NCI-H2171 (cell line): Measurements from ENCODE around the gene PPP2R1B.
"Not testable (repeated sequence)": the region's sequence is repeated elsewhere in the genome, so short reads cannot be mapped to it uniquely, and the experiment has no call there.

Source experiments
- DNase-seq: peaks from one replicate; lab custom pipeline; 2025; lab: John Stamatoyannopoulos, UW

The PPP2R1B gene

DNA sequence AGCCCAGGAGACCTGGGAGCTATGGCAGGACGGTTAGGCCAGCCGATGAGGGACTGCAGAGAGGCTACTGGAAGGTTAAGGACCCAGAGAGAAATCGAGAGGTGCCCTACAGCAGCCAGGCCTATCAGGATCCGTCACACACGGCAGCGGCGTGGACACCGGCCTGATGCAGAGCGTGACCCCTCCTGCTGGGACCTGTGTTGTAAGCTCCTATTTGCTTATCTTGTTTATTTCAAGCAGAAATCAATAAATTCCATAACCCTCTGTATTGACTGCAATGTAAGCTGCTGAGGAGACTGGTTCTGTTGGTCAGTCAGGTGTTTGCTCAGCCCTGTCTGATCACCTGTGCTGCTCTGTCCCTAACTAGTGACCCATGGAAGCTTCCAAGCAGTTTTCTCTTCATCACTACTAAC, 39.9 kb downstream of the PPP2R1B start:
- no peak for DNase-seq

DNA sequence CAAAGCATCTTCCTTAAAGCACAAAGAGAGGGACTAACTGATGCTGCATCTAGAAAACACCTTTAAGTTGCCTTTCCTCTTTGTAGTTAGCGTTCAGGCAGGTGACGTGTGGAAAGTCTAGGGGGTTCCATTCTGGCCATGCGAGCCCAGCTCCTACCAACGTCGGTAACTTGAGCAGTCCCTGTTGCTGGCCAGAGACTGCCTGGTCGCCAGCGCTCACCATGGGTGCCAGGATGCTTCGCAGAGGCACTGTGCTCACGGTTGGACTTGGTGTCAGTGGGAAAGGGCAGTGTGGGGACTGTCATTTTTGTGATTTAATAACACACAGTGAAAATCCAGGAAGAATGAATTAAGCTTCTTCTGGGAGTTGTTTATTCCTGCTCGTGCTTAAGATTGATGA, 40.6 kb downstream of the PPP2R1B start:
- no peak for DNase-seq

DNA sequence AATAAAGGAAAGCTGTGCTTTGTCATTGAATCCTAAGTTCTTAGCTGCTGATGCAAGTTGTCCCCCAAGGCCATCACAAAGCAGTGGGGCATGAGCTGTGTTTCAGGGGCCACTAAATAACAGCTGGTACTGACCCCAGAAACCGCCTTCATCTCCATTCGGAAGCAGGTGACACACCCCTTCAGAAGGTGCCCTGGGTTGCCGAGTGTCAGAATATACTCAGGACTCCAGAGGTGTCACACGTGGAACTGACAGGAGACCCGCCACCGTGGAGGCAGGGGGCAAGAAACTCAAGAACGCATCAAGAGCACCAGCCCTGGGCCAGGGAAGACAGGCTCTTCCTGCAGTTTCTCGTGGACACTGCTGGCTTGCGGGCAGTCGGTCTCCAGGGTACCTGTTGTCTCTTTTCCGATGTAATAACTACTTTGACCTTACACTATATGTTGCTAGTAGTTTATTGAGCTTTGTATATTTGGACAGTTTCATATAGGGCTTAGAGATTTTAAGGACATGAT, 41.5 kb downstream of the PPP2R1B start:
- no peak for DNase-seq

DNA sequence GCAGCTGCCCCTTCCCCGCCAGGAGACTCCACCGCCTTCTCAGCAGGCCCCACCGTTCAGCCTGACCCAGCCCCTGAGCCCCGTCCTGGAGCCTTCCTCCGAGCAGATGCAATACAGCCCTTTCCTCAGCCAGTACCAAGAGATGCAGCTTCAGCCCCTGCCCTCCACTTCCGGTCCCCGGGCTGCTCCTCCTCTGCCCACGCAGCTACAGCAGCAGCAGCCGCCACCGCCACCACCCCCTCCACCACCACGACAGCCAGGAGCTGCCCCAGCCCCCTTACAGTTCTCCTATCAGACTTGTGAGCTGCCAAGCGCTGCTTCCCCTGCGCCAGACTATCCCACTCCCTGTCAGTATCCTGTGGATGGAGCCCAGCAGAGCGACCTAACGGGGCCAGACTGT, 42.6 kb downstream of the PPP2R1B start:
- DNase-seq, result no peak

DNA sequence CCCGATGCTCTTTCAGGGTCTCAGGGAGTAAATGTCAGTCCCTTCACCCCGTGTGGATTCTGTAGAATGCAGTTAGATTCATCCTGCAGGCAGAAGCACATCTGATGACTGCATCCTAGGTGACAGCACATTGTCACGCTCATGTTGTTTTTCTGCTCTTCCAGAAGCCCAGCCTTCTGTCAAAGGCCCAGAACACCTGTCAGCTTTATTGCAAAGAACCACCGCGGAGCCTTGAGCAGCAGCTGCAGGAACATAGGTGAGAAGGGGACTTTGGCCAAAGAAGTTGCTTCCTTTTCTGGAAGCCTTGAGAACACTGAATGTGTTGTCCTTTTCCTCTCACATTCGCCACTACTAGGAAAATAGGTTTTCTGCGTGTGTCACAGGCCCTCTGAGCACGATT, 43.7 kb downstream of the PPP2R1B start:
- DNase-seq, result peak; percentile 77

DNA sequence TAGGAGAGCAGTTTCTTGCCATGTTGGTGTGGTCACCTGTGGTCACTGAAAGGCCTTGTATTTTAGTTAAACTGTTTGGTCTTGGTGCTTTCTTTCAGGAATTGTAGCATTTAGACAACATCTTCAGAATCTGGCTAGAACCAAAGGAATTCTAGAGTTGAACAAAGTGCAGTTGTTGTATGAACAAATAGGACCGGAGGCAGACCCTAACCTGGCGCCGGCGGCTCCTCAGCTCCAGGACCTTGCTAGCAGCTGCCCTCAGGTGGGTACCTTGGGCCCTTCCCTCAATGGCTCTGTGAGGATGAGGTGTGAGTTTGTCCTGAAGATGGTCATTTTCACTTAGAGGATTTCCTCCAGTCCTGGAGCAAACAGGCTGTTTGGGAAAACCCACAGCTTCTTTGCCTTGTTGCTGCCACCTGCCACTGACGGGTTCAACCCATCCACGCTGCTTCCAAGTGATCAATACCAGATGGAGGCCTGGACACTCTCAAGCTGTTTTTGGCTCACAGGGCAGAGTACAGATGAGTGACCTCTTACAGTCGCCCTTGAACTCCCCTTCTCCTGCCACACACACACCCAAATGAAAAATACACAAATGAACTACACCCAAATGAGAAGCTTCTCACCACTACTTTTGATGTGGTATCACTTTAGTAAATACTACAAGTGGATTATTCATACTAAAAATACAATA, 45.2 kb downstream of the PPP2R1B start:
- no peak for DNase-seq

DNA sequence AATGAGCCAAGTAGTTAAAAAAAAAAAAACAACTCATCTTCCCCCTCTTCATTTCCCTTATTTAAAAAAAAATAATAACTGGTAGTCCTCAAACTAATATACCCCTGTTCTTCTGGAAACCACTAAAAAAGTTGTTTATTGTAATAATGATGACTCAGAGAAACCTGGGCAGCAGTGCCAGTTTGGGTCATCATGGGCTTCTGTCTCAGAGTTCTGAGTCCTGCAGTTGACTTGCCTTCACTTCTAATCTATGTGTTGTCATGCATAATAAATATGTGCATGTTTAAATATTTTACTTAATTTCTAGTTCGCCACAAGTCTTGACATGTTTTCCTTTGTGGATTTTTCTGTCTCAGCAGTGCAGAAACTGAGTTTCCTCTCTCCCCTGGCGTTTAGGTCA, 46.8 kb downstream of the PPP2R1B start:
- DNase-seq, result no peak

DNA sequence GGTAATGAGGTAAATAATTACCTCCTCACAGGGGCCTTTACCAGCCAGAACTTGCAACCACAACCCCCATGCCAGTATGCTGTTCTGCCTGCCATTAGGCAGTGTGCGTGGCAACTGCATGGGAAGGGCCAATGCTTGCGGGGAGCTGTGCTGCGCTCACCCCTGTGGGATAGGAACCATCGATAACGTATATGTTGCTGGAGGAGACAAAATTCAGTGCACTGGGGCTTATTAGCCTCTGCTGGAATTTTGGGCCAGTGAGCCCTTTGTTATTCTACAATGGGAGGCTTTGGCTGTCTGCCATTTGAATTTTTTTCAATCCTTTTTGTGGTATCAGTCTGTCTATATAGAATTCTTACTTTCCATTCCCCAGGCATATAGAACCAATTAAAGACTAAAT, 47.3 kb downstream of the PPP2R1B start:
- DNase-seq, result no peak

DNA sequence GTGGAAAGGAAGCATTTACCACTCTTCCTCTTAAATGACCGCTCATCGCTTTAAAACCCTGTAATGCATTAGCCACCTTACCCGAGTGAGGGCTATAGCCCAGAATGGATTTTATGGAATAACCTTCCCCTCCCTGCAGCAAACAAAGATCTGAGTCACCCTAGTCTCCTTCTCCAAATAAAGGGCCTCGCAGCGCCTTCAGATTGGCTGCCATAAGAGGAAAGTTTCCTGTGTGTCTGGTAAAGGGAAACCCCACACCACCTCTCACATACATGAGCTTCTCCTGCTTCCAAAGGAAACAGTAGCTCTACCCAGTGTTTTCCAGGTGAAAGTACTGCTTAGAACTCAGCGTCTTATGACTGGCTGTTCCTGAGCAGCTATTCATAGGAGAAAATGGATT, 47.8 kb downstream of the PPP2R1B start:
- no peak for DNase-seq

DNA sequence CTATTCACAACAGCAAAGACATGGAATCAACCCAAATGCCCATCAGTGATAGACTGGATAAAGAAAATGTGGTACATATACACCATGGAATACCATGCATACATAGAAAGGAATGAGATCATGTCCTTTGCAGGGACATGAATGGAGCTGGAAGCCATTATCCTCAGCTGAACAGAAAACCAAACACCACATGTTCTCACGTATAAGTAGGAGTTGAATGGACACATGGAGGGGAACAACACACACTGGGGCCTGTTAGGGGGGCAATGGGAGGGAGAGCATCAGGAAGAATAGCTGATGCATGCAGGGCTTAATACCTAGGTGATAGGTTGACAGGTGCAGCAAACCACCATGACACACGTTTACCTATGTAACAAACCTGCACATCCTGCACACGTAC, 48.5 kb downstream of the PPP2R1B start:
- DNase-seq, result not testable (repeated sequence)

DNA sequence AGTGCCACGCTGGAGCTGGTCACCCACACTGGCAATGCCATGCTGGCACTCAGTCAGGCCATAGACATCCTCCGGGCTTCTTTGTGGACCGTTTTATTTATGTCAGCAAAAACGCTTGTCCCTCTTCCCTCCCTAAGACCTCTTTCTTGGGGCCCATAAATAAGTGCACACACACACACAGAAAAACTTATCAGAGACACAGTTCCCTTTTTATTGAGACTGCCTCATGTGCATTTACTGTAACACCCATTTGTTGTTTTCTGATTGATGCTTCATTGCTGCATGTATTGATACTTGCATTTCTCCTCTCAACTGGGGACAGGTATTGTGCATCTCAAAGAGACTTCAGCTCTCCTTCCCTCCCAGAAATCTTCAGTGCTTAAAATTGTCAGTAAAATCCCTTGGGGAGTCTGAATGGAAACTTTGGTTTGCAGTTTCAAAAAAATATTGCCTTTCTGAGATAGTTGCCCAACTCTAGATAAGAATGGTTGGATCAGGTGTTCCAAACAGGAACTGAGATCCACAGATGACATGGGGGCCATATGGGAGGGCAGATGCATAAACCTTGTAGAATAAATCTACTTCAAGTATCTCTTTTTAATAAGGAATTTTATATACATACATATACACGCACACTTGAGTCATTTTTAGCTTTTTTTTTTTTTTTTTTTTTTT, 50.9 kb downstream of the PPP2R1B start:
- no peak for DNase-seq

DNA sequence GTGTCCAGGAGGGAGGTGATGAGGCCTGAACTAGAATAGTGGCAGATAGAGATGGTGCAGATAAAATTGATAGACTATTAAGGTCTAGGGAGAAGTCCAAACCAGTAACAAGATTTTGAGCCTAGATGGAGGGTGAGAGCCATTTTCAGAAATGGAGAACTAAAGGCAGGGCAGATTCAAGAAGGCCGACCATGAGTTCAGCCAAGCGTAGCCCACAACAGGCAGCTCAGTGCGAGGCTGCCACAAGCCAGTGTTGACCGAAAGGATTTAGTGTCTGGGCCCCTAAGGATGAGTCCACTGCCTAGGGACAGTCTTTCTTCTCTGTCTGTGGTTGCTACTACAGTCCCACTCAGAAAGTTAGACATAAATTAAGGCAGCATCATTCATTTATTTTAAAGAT, 51.7 kb downstream of the PPP2R1B start:
- no peak for DNase-seq

DNA sequence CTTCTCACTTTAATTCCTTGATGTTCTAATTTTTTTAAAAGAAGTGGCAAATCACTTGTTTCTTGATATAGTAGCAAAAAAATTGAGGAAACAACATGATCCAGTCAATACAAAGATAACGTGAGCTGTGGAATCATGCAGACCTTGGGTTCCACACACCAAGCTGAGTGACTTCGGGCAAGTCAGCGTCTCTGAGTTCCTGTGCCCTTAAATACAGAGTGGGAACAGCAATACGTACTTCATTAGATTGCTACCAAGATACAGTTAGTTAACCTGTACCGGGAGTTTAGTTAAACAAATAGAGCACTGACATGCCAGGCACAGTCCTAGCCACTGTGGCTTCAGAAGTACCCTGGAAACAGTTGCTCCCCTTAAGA, 58.5 kb downstream of the PPP2R1B start:
- no peak for DNase-seq

DNA sequence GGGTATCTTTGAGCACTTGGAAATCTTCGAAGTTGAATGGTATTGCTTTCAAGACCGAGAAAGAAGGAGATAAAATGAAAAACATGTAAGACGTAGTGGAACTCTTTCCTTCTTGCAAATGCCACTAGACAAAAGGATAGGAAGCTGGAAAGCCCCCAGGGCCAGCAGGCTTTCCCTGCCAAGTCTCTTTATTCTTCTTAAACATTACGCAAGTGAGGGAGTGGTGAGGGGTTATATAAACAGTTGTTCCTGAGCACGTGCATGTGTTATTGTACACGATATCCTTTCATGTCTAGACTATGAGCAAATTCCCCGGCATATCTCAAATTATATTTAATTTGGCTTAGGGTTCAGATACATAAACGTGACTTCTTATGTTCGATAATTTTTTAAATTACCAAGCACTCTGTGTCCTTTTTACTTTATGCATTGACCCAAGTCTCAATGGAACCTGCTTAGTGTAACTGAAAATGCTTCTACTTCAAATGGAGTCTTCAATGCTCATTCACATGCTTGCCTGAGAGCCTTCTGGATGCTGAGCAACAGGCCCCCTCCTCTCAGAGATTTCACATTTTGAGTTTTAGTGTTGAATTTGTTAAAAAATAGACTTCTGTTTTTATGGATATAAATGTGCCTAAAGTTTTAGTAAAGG, 59.0 kb downstream of the PPP2R1B start:
- DNase-seq, result no peak

DNA sequence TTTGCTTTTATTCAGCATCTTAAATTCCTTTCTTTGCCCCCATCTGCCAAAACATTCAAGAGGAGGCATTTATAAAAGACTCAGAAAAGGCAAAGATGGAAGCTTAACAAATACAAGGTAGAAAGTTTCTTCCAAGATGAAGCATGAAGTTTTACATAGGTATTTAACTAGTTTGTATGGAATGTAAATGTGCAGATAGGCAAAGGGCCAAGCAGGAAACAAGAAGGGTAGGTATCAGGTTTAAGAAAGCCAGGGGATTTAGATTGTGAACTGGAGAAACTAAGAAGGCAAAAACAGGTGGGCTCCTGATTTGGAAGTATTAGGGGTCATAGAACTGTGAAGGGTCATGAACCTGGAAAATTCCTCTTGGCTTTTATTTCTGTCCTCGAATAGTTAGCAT, 62.6 kb downstream of the PPP2R1B start:
- DNase-seq, result no peak

DNA sequence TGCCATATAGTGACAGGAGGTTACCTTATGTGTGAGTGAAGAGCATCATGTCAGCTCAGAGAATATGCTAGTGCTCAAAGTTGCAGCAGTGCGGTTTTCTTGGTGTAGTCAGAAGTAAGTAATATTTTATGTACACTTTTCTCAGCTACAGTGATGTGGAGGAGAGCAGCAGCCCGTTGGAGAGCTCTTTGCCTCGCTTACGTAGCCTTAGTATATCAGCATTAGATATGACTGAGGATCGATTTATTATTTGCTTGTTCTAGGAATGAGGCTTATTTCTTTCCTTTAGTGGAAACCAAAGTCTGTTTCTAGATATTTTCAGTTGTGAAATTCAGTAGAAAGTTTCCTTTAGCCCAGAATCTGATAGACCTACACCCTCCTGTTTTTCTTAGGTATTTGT, 63.6 kb downstream of the PPP2R1B start:
- DNase-seq, result no peak

DNA sequence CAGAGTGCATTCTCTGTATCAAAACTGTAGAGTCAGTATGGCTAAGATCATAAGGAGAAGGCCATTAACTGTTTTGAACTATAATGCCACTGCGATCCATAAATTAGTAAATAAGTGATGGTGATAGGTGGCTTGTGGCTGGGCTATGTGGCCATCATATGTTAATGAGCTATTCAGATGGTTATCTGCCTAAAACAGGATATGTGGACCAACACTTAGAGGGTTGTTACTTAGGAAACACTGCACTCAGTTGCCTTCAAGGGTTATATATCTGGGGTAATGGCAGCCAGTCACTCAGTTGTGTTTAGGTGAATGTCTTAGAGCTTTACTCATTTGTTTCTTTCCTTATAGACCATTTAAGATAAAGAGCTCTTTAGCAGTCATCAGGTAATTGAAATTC, 66.0 kb downstream of the PPP2R1B start:
- DNase-seq, result no peak

DNA sequence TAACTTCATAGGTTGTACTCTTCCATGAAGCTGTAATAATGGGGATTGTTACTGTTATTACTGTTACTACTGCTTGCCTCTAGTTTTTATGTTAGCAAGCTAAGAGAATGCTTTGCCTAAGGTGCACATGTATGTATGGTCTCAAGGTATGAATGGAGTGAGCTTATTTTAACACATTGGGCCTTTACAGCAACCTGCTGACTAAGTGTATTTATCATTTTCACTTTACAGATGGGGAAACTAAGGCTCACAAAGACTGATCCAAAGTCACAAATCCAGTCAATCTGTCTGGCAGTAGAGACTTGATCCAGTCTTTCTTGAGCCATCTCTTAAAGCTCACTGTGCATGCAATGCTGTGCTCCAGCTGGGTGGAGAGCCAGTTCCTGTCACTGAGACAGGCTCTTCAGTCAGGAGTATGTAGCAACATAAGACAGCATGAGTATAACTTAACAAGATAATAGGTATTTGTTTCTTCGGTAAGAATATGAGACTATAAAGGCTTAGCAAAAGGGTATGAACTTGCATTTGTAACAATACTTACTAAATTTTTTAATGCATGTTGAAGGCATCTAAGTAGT, 66.5 kb downstream of the PPP2R1B start:
- DNase-seq, result no peak

DNA sequence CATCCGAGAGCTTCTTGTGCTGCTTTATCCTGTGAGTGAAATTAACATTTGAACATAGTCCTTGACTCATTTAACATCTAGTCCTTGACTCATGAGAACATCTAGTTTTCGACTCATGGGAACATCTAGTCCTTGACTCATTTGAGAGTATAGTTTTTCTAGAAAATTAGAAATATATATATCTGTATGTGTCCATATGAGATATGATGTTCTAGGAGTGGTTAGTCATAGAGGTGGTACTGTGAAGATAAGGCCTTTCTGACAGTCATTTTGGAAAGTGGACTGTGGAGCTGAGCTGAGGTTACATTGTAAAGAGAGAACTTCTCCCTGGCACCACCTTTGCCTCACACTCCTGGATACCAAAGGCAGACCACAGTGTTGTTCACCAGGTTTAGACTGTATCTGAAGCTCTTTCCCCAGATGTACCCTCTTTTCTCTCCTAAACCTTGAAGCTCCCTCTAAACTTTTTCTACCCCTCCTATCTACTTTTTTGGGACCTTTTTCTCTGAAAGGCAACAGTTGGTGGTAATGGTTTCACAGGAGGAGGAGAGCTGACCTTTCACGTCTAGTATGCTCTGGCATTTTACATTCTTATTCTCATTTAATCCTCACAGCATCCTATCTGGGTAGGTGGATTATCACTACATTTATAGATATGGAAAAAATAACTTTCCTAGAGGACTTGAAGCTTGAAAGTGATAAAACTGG, 67.2 kb downstream of the PPP2R1B start:
- no peak for DNase-seq

DNA sequence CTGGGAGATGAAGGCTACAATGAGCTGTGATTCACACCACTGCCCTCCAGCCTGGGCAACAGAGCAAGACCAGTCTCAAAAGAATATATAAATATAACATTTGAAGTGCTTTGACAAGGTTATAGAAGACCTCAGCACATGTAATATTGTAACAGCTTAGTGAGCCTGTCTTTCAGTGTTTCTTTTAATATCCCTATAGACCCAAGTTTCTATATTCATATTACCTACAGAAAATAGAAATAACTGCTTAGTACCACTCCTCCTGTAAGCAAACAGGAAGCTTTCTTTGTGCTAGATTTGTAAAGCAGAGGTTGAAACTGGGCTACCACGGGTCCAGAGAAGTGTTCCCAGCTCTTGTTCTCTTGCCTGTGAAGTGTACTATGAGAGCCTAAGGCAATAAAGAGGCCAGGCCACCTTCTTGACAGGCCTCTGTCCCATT, 68.2 kb downstream of the PPP2R1B start:
- no peak for DNase-seq

DNA sequence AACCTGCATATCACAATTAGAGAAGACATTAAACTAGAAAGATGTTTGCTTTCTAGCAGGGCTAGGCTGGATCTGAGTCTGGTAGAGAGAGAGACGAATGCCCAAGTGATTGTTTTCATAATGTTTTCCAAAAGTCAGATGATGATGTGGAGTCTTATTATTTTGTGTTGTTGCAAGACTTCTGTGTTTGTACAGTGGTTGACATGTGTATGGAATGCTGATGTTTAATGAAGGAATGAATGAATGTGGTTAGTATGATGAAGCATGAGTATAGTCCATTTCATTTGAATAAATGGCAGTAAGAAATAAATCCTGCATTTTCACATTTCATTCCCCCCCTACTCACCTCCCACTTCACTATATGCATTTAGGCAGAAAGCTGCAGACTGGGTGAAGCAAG, 69.6 kb downstream of the PPP2R1B start:
- DNase-seq, result no peak

DNA sequence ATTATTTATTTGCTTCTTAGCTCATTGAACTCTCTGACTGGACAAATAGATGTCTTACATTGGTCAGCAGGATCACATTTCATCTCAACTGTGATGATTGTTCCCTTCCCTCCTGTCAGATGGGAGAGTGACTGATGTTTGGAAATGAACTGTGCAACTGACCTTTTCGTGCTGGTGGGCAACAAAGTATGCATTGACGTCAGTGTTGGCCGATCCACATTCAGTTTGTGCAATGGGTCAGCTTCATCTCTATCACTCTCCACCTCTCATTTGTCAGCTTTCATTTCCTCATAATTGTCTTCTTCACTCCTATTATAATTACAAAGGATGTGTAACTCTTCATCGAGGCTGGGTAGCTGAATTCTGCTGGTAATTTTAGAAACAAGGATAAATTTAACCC, 71.3 kb downstream of the PPP2R1B start:
- DNase-seq, result no peak
